ENCODE data around the gene POLR2B.
"Not testable (repeated sequence)": the region's sequence is repeated elsewhere in the genome, so short reads cannot be mapped to it uniquely, and the experiment has no call there.

The POLR2B gene

DNA sequence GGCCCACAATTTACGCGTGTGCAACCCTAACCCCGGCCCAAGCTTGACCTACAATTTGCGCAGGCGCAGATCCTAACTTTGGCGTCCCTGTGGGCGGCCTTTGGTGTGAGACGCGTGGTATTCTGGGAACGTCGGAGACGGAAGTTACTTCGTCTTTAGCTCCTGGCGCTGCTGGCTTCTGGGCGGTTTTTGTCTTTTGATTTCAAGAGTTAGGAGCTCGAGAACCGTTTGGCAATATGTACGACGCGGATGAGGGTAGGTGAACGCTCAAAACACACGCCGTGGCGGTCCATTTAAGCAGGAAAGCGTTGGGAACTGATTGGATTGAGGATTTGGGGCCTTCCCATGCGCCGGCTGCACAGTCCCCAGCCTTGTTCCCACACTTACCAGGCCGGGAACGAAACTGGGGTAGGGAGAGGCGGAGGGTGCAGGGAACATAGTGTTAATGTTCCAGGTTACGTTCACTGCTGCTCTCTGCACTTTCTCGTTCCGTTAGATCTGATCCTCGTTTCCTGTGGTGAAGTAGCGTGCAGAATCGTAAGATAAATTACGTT lies at the start of gene POLR2B:
TSS of gene POLR2B (plus strand) at position 147 of the 554 bp plus-strand sequence. CDS start at position 237, 90 bp downstream.
- peak within 1 kb of the TSS; percentile 99 for H3K4me3 ChIP-seq (ENCODE audit: low read depth, low read length)
- peak; percentile 92 for DNase-seq (ENCODE audit: low read depth)
- TF ChIP-seq, protein P1, sequence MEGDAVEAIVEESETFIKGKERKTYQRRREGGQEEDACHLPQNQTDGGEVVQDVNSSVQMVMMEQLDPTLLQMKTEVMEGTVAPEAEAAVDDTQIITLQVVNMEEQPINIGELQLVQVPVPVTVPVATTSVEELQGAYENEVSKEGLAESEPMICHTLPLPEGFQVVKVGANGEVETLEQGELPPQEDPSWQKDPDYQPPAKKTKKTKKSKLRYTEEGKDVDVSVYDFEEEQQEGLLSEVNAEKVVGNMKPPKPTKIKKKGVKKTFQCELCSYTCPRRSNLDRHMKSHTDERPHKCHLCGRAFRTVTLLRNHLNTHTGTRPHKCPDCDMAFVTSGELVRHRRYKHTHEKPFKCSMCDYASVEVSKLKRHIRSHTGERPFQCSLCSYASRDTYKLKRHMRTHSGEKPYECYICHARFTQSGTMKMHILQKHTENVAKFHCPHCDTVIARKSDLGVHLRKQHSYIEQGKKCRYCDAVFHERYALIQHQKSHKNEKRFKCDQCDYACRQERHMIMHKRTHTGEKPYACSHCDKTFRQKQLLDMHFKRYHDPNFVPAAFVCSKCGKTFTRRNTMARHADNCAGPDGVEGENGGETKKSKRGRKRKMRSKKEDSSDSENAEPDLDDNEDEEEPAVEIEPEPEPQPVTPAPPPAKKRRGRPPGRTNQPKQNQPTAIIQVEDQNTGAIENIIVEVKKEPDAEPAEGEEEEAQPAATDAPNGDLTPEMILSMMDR (IDR thresholded peaks at IDR 0.05; ENCODE audit: low read depth, low read length, missing control alignments), result no peak

DNA sequence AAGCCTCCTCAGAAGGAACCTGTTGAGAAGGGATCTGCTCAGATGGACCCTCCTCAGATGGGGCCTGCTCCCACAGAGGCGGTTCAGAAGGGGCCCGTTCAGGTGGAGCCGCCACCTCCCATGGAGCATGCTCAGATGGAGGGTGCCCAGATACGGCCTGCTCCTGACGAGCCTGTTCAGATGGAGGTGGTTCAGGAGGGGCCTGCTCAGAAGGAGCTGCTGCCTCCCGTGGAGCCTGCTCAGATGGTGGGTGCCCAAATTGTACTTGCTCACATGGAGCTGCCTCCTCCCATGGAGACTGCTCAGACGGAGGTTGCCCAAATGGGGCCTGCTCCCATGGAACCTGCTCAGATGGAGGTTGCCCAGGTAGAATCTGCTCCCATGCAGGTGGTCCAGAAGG lies 48.1 kb upstream of the POLR2B start:
- TF ChIP-seq, protein P1 (IDR thresholded peaks at IDR 0.05; ENCODE audit: low read depth, low read length, missing control alignments), result no peak
- no peak overlapping the region for H3K4me3 ChIP-seq (ENCODE audit: low read depth, low read length)
- no peak for DNase-seq (ENCODE audit: low read depth)

DNA sequence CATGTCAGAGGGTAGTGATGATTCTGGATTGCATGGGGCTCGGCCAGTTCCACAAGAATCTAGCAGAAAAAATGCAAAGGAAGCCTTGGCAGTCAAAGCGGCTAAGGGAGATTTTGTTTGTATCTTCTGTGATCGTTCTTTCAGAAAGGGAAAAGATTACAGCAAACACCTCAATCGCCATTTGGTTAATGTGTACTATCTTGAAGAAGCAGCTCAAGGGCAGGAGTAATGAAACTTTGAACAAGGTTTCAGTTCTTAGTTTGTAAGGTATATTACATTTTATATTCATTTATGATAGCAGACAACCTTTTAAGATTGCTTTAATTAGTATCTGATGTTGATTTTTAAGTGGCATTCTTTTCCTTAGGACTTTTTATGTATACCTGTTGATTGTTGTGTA lies 46.8 kb upstream of the POLR2B start:
- TF ChIP-seq, protein P1 (IDR thresholded peaks at IDR 0.05; ENCODE audit: low read depth, low read length, missing control alignments), result no peak
- DNase-seq (ENCODE audit: low read depth), result no peak
- H3K4me3 ChIP-seq (ENCODE audit: low read depth, low read length), result no peak overlapping the region

DNA sequence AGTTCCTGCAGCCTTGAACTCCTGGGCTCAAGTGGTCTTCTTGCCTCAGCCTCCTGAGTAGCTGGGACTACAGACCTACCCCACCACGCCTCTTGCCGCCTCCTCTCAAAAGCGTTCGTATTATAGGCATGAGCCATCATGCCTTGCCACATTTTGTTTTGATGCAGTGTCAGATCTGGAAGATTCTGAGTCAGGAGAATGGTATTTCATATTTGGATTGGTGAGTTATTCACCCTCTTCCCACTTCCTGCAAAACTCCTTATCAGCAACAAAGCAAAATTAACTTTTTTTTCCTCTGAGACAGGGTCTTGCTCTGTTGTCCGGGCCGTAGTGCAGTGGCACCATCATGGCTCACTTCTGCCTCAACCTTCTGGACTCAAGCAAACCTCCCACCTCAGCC lies 41.4 kb upstream of the POLR2B start:
- no peak for DNase-seq (ENCODE audit: low read depth)
- TF ChIP-seq, protein P1 (IDR thresholded peaks at IDR 0.05; ENCODE audit: low read depth, low read length, missing control alignments), result no peak
- no peak overlapping the region for H3K4me3 ChIP-seq (ENCODE audit: low read depth, low read length)

DNA sequence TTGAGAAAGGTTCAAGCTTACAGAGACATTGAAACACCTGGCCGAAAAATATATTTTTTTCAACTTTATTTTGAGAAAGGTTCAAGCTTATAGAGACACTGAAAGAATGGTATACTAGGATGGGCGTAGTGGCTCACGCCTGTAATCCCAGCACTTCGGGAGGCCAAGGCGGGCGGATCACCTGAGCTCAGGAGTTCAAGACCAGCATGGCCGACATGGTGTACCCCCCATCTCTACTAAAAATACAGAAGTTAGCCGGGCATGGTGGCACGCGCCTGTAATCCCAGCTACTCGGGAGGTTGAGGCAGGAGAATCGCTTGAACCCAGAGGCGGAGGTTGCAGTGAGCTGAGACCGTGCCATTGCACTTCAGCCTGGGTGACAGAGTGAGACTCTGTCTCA lies 38.9 kb upstream of the POLR2B start:
- not testable (repeated sequence) for DNase-seq (ENCODE audit: low read depth); H3K4me3 ChIP-seq (ENCODE audit: low read depth, low read length)

DNA sequence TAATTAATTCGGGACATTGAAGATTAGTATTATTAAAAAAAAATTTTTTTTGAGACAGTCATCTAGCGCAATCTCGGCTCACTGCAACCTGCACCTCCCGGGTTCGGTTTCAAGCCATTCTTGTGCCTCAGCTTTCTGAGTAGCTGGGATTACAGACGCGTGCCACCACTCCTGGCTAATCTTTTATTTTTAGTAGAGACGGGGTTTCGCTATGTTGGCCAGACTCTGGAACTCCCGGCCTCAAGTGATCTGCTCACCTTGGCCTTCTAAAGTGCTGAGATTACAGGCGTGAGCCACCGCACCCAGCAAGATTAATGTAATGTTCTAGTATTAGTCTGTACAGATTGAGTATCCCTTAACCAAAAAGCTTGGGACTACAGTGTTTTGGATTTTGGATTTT lies 38.3 kb upstream of the POLR2B start:
- TF ChIP-seq, protein P1 (IDR thresholded peaks at IDR 0.05; ENCODE audit: low read depth, low read length, missing control alignments), result no peak
- DNase-seq (ENCODE audit: low read depth), result no peak
- no peak overlapping the region for H3K4me3 ChIP-seq (ENCODE audit: low read depth, low read length)

DNA sequence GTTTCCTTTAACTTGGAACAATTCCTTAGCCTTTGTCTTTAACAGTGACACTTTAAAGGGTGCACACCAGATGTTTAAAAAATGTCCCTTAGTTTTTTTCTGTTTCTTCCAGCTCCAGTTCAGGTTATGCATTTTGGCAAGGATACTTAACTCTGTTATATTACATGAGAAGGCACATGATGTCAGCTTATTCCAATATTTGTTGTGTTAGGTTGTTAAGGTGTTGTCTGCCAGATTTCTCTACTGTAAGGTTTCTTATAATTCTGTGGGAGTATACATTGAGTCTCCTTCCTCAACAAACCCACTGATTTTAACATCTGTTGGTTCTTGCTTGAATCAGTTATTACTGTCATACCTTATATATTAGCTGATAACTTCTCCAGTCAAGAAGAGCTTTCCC lies 37.7 kb upstream of the POLR2B start:
- DNase-seq (ENCODE audit: low read depth), result no peak
- TF ChIP-seq, protein P1 (IDR thresholded peaks at IDR 0.05; ENCODE audit: low read depth, low read length, missing control alignments), result no peak
- H3K4me3 ChIP-seq (ENCODE audit: low read depth, low read length), result no peak overlapping the region
